Measurements from ENCODE around the gene PKM.
"Not testable (repeated sequence)": the region's sequence is repeated elsewhere in the genome, so short reads cannot be mapped to it uniquely, and the experiment has no call there.

The PKM gene

GRCh38 chr15:72231066-72231832, at the start of gene PKM:
Gene PKM, minus strand, starts transcription at chr15:72231190. Its CDS starts 12,093 bp downstream, at chr15:72219097.
- H3K4me3 ChIP-seq (ENCODE audit: low read depth, low read length), result peak within 1 kb of the TSS; percentile 84
- DNase-seq, result peak; percentile 100
- peak within 1 kb of the TSS; percentile 97 for H3K27ac ChIP-seq
- H3K27me3 ChIP-seq (ENCODE audit: insufficient read depth, low read depth, severe bottlenecking), result no peaks in the 10 kb centered on the region
- no peaks in the 10 kb centered on the region for H3K9me3 ChIP-seq (ENCODE audit: severe bottlenecking)
- peaks cover 40% of the 10 kb centered on the region for H3K36me3 ChIP-seq
- TF ChIP-seq CTCF (IDR thresholded peaks at IDR 0.05; ENCODE audit: low read depth, low read length), result no peak

DNA sequence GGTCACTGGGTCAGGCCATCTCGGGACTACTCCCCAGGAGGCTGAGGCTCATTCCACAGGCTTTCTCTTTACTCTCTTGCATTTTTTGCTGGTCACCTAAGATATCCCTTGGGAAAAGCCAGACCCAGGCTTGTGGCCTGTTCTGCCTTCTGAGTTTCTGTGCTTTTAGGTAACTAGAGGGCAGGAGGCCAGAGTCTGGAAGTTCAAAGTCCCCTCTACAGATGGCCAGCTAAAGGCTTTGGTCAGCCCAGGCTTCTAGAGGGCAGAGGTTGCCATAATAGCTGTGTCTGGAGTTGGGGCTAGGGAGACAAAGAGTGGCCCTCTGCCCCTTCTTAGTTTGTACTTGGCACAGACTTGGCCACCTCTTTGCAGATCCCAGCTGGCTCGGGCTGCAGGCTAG, 49.8 kb upstream of the PKM start:
- no peak for TF ChIP-seq CTCF (IDR thresholded peaks at IDR 0.05; ENCODE audit: low read depth, low read length)
- Histone ChIP-seq H3K36me3 (no peaks in the 10 kb centered on the region), H3K4me3 (ENCODE audit: low read depth, low read length) (no peak overlapping the region), H3K27ac (no peak overlapping the region), H3K9me3 (ENCODE audit: severe bottlenecking) (no peaks in the 10 kb centered on the region), H3K27me3 (ENCODE audit: insufficient read depth, low read depth, severe bottlenecking) (no peaks in the 10 kb centered on the region)
- no peak for DNase-seq

DNA sequence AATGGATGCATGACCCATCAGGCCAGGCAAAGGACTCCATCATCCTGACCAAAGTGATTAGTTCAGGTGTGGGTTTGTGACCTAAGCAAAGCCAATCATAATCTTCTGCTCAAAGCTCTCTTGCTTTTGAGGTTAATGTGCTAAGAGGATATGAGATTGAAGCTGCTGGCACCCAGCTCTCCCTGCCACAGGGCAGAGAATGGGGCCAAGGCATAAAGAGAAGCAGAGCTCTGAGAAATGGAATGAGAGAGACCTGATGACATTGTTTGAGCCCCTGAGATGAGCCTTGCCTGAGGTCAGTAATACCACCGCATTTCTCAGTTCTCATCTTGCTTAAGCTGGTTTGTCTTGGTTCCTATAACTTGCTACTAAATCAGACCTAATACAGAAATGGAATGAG, 47.7 kb upstream of the PKM start:
- Histone ChIP-seq H3K9me3 (ENCODE audit: severe bottlenecking) (no peaks in the 10 kb centered on the region), H3K27ac (no peak overlapping the region), H3K4me3 (ENCODE audit: low read depth, low read length) (no peak overlapping the region), H3K27me3 (ENCODE audit: insufficient read depth, low read depth, severe bottlenecking) (no peaks in the 10 kb centered on the region), H3K36me3 (no peaks in the 10 kb centered on the region)
- TF ChIP-seq CTCF (IDR thresholded peaks at IDR 0.05; ENCODE audit: low read depth, low read length), result no peak
- peak; percentile 30 for DNase-seq

DNA sequence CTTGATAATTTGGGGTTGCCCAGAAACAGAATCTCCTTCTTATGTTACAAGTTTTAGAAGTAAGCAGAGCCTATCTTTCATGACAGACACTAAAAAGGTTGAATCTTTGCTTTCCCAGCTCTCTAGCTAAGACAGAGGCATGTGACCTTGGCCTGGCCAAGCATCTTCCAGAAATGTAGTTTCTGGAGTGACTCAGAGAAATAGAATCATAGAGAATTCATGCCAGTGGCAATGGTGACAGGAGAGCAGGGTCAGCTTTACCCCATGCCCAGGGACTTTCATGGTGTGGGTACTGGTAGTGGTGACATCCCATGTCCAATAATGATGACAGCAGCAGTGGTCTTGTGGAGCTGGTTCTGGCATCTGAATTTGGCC, 45.3 kb upstream of the PKM start:
- Histone ChIP-seq H3K27ac (no peak overlapping the region), H3K4me3 (ENCODE audit: low read depth, low read length) (no peak overlapping the region), H3K36me3 (no peaks in the 10 kb centered on the region; the same call in 1 of the 2 replicates), H3K27me3 (ENCODE audit: insufficient read depth, low read depth, severe bottlenecking) (no peaks in the 10 kb centered on the region), H3K9me3 (ENCODE audit: severe bottlenecking) (no peaks in the 10 kb centered on the region)
- no peak for DNase-seq
- no peak for TF ChIP-seq CTCF (IDR thresholded peaks at IDR 0.05; ENCODE audit: low read depth, low read length)

DNA sequence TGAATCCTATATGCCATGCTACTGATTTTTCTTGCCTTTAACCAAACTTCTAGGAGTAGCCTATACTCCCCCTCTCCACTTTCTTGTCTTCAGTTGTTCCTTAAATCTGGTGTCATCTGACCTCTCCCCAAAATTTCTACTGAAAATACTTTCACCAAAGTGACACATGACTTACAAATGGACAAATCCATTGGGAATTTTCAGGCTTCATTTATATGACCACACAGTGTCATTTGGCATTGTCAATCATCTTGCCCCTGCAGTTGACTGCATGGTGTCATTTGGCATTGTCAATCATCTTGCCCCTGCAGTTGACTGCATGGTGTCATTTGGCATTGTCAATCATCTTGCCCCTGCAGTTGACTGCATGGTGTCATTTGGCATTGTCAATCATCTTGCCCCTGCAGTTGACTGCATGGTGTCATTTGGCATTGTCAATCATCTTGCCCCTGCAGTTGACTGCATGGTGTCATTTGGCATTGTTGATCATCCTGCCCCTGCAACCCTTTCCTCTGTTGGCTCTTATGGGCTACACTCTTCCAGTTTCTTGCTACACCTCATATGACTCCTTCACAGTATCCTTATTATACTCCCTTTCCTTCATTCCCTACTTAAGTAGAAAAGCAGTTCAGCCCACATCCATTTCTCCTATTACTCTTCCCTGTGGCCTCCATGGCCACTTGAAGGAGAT, 44.8 kb upstream of the PKM start:
- not testable (repeated sequence) for H3K9me3 ChIP-seq (ENCODE audit: severe bottlenecking); DNase-seq; H3K27me3 ChIP-seq (ENCODE audit: insufficient read depth, low read depth, severe bottlenecking); H3K4me3 ChIP-seq (ENCODE audit: low read depth, low read length); H3K36me3 ChIP-seq
- peak overlapping the region; percentile 84 for H3K27ac ChIP-seq

DNA sequence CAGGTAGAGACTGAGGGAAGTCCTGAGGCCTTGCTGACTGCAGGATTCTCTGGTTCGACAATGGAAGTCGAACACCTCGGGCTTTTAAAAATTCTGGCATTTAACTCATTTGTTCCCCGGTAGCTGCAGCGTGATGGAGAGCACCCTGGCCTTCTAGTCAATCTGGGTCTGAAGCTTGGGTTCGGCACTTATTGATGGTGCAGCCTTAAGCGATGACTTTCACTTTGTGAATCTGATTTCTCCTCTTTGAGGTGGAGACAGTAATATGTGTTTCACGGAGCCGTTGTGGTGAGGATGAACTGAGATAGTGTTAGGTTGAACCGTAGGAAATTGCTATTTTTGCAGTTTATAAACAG, 42.0 kb upstream of the PKM start:
- TF ChIP-seq CTCF (IDR thresholded peaks at IDR 0.05; ENCODE audit: low read depth, low read length), result no peak
- Histone ChIP-seq H3K9me3 (ENCODE audit: severe bottlenecking) (no peaks in the 10 kb centered on the region), H3K27ac (peak overlapping the region; percentile 84), H3K4me3 (ENCODE audit: low read depth, low read length) (peak overlapping the region; percentile 46), H3K36me3 (peaks cover 26% of the 10 kb centered on the region), H3K27me3 (ENCODE audit: insufficient read depth, low read depth, severe bottlenecking) (no peaks in the 10 kb centered on the region)
- DNase-seq, result no peak
